Fibroblast of the aortic adventitia (primary cell): ENCODE measurements around the gene BNC2. TPM values are rescaled to one million over a fixed set of nuclear protein-coding genes. Genes with fewer than 3 reads are reported as not detected.

Source experiments
- DNase-seq: peaks from one replicate; pipeline ENCODE4 v3.0.0-alpha.2; 2010; ENCODE audit warnings: low read depth
- H3K4me3 ChIP-seq: 2 replicates; pipeline ENCODE4 v1.5.1; 2011; ENCODE audit warnings: low read depth, mild to moderate bottlenecking, control low read depth, low read length, moderate library complexity
- small RNA-seq: library from RNA; depleted of rRNA; stranded (forward); fragments of <200 nt; gene quantifications from one replicate; pipeline ENCODE3, GENCODE V24; 2012
- total RNA-seq: library from RNA; depleted of rRNA; stranded (reverse); fragments of >200 nt; gene quantifications from 2 replicates; pipeline ENCODE4 v1.2.3, GENCODE V29; 2012; ENCODE audit warnings: low replicate concordance
- TF ChIP-seq, protein P1 (sequence below): IDR thresholded peaks from 2 replicates; pipeline ENCODE4 v1.5.1; 2011; ENCODE audit warnings: mild to moderate bottlenecking, low read length, control low read depth, inconsistent platforms; ENCODE audit not compliant: insufficient read depth

BNC2 gene
- total RNA-seq, 1 donor, result 53.3 TPM

DNA sequence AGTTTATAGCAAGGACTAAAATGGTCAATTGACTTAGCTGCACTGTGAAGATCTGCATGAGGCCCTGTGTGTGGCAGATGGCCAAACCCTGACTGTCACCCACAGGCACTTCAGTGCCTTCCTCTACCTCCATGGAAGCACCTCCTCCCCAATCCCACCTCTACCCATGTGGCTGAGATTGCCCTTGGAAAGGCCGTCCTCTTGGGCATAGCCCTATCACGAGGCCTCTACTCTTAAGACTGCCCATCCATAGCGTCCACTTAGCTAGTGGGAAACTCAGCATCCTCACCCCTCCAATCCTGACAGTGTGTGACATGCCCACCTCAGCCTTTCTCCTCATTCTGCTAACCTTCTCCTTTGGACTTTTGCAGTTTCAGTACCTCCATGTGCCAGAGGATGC lies 510.2 kb downstream of the BNC2 start:
- no peak for DNase-seq
- H3K4me3 ChIP-seq, result no peak overlapping the region
- TF ChIP-seq, protein P1, sequence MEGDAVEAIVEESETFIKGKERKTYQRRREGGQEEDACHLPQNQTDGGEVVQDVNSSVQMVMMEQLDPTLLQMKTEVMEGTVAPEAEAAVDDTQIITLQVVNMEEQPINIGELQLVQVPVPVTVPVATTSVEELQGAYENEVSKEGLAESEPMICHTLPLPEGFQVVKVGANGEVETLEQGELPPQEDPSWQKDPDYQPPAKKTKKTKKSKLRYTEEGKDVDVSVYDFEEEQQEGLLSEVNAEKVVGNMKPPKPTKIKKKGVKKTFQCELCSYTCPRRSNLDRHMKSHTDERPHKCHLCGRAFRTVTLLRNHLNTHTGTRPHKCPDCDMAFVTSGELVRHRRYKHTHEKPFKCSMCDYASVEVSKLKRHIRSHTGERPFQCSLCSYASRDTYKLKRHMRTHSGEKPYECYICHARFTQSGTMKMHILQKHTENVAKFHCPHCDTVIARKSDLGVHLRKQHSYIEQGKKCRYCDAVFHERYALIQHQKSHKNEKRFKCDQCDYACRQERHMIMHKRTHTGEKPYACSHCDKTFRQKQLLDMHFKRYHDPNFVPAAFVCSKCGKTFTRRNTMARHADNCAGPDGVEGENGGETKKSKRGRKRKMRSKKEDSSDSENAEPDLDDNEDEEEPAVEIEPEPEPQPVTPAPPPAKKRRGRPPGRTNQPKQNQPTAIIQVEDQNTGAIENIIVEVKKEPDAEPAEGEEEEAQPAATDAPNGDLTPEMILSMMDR, result no peak

Small RNA genes within 50 kb of the gene (small RNA-seq; reads per million reads assigned to genes)
- not detected for gene LSM1P1
